MM.1S (cell line): Measurements from ENCODE around the gene RPAP3.

ENCODE experiments used
- DNase-seq: peaks from one replicate; pipeline ENCODE4 v3.0.0-alpha.2; 2015
- H2AFZ ChIP-seq: fragments of 300-600 bp; sonication (generic); 2 replicates; pipeline ENCODE4 v1.6.0; 2016; ENCODE audit warnings: antibody characterized with exemption, low read length
- H3F3A ChIP-seq: fragments of 300-600 bp; sonication (generic); 2 replicates; pipeline ENCODE4 v1.6.1; 2016; ENCODE audit warnings: mild to moderate bottlenecking, antibody characterized with exemption, low read length, moderate library complexity, mixed read lengths; ENCODE audit not compliant: insufficient read depth
- H3K27ac ChIP-seq: fragments of 300-600 bp; sonication (generic); 2 replicates; pipeline ENCODE4 v1.5.1; 2016; ENCODE audit warnings: mild to moderate bottlenecking, low read length
- H3K27me3 ChIP-seq: fragments of 300-600 bp; sonication (generic); replicated peaks from 2 replicates; pipeline ENCODE4 v1.6.0; 2016; ENCODE audit warnings: low read length; ENCODE audit not compliant: insufficient read depth
- H3K36me3 ChIP-seq: fragments of 300-600 bp; sonication (generic); replicated peaks from 2 replicates; pipeline ENCODE4 v1.6.1; 2016; ENCODE audit warnings: mild to moderate bottlenecking, low read length, mixed read lengths; ENCODE audit not compliant: insufficient read depth
- H3K4me1 ChIP-seq: fragments of 300-600 bp; sonication (generic); 2 replicates; pipeline ENCODE4 v1.6.1; 2016; ENCODE audit warnings: low read length, mixed read lengths
- H3K4me2 ChIP-seq: fragments of 300-600 bp; sonication (generic); 2 replicates; pipeline ENCODE4 v1.6.0; 2016; ENCODE audit warnings: low read depth, low read length
- H3K4me3 ChIP-seq: fragments of 300-600 bp; sonication (generic); 2 replicates; pipeline ENCODE4 v1.5.1; 2016; ENCODE audit warnings: low read length, mixed read lengths
- H3K79me2 ChIP-seq: fragments of 300-600 bp; sonication (generic); 2 replicates; pipeline ENCODE4 v1.6.1; 2016; ENCODE audit warnings: mixed run types, low read length, mixed read lengths
- H3K9ac ChIP-seq: fragments of 300-600 bp; sonication (generic); 2 replicates; pipeline ENCODE4 v1.6.1; 2016; ENCODE audit warnings: low read length, mixed read lengths
- H3K9me2 ChIP-seq: fragments of 300-600 bp; sonication (generic); replicated peaks from 2 replicates; pipeline ENCODE4 v1.6.1; 2016; ENCODE audit warnings: mild to moderate bottlenecking, low read length, mixed read lengths; ENCODE audit not compliant: insufficient read depth
- H3K9me3 ChIP-seq: fragments of 300-600 bp; sonication (generic); replicated peaks from 2 replicates; pipeline ENCODE4 v1.6.1; 2016; ENCODE audit warnings: mild to moderate bottlenecking, low read length, mixed read lengths; ENCODE audit not compliant: insufficient read depth
- H4K20me1 ChIP-seq: fragments of 300-600 bp; sonication (generic); 2 replicates; pipeline ENCODE4 v1.6.1; 2016; ENCODE audit warnings: mild to moderate bottlenecking, low read length, moderate library complexity, mixed read lengths; ENCODE audit not compliant: insufficient read depth
- EZH2 ChIP-seq: fragments of 300-600 bp; sonication (generic); optimal IDR thresholded peaks from 2 replicates; pipeline ENCODE3; 2017; ENCODE audit warnings: low read depth, mild to moderate bottlenecking, antibody characterized with exemption, low read length, mixed read lengths
- EZH2phosphoT487 ChIP-seq: fragments of 300-600 bp; sonication (generic); IDR thresholded peaks from 2 replicates; pipeline ENCODE4 v1.6.1; 2018; ENCODE audit warnings: antibody characterized with exemption, low read length
- TF ChIP-seq, protein P1 (sequence below): fragments of 300-600 bp; sonication (generic); IDR thresholded peaks from 2 replicates; pipeline ENCODE4 v1.5.1; 2016; ENCODE audit warnings: antibody characterized with exemption, low read length, mixed read lengths

RPAP3 gene

DNA sequence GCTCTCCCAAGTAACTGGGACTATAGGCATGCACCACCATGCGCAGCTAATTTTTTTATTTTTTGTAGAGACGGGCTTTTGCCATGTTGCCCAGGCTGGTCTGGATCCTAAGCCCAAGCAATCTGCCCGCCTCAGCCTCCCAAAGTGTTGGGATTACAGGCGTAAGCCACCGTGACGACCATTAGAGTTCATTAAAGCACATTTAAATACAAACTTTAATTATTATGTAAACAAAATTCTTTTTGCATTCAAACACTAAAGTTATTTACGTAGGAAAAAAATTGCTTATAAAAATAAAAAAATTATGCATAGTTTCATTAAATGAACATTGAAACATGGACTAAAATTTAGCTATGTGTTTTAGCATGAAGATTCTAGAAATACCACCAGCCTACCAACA, 7.2 kb downstream of the RPAP3 start:
- TF ChIP-seq EZH2: no peak
- Histone ChIP-seq H3K9me2 (no peaks in the 10 kb centered on the region), H3K27me3 (no peaks in the 10 kb centered on the region), H3K9me3 (no peaks in the 10 kb centered on the region), H3K4me3 (no peak overlapping the region), H3K36me3 (0 out of 2 replicates have a peak, but pooled peaks cover 8% of the 10 kb centered on the region), H3K4me2 (no peak overlapping the region), H3F3A (0 out of 2 replicates have a peak, but pooled peaks cover 2% of the 10 kb centered on the region), H3K4me1 (no peaks in the 10 kb centered on the region), H3K79me2 (peaks cover 25% of the 10 kb centered on the region), H4K20me1 (no peaks in the 10 kb centered on the region), H2AFZ (no peak overlapping the region), H3K9ac (no peak overlapping the region), H3K27ac (no peak overlapping the region)
- no peak for DNase-seq

- H3F3A ChIP-seq: 0 out of 2 replicates have a peak, but pooled peaks cover 2% of the 10 kb centered on the region
- H3K9me3 ChIP-seq: no peaks in the 10 kb centered on the region
- H3K9ac ChIP-seq: no peak overlapping the region
- H3K4me2 ChIP-seq: no peak overlapping the region
- H3K36me3 ChIP-seq: 0 out of 2 replicates have a peak, but pooled peaks cover 8% of the 10 kb centered on the region
- DNase-seq: no peak
- TF ChIP-seq EZH2 (no peak), EZH2phosphoT487 (no peak)
- TF ChIP-seq, protein P1, sequence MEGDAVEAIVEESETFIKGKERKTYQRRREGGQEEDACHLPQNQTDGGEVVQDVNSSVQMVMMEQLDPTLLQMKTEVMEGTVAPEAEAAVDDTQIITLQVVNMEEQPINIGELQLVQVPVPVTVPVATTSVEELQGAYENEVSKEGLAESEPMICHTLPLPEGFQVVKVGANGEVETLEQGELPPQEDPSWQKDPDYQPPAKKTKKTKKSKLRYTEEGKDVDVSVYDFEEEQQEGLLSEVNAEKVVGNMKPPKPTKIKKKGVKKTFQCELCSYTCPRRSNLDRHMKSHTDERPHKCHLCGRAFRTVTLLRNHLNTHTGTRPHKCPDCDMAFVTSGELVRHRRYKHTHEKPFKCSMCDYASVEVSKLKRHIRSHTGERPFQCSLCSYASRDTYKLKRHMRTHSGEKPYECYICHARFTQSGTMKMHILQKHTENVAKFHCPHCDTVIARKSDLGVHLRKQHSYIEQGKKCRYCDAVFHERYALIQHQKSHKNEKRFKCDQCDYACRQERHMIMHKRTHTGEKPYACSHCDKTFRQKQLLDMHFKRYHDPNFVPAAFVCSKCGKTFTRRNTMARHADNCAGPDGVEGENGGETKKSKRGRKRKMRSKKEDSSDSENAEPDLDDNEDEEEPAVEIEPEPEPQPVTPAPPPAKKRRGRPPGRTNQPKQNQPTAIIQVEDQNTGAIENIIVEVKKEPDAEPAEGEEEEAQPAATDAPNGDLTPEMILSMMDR: no peak
- peaks cover 19% of the 10 kb centered on the region for H3K79me2 ChIP-seq
- H3K9me2 ChIP-seq: no peaks in the 10 kb centered on the region
- H4K20me1 ChIP-seq: no peaks in the 10 kb centered on the region
- H3K4me1 ChIP-seq: no peaks in the 10 kb centered on the region
- no peaks in the 10 kb centered on the region for H3K27me3 ChIP-seq
- no peak overlapping the region for H3K4me3 ChIP-seq
- no peak overlapping the region for H2AFZ ChIP-seq
- H3K27ac ChIP-seq: no peak overlapping the region
These were observed 7.8 kb downstream of the RPAP3 start for GRCh38 chr12:47698055-47698454.

- no peak overlapping the region for H3K9ac ChIP-seq
- H3K9me2 ChIP-seq: no peaks in the 10 kb centered on the region
- no peaks in the 10 kb centered on the region for H4K20me1 ChIP-seq
- no peak overlapping the region for H3K4me2 ChIP-seq
- H3K4me1 ChIP-seq: no peaks in the 10 kb centered on the region
- no peak for DNase-seq
- no peak overlapping the region for H3K4me3 ChIP-seq
- no peak overlapping the region for H3K27ac ChIP-seq
- no peaks in the 10 kb centered on the region; the same call in 1 of the 2 replicates for H3K36me3 ChIP-seq
- H2AFZ ChIP-seq: no peak overlapping the region
- no peaks in the 10 kb centered on the region for H3F3A ChIP-seq
- H3K9me3 ChIP-seq: no peaks in the 10 kb centered on the region
- H3K79me2 ChIP-seq: no peaks in the 10 kb centered on the region
- TF ChIP-seq EZH2: no peak
- TF ChIP-seq, protein P1: no peak
- H3K27me3 ChIP-seq: no peaks in the 10 kb centered on the region
These were observed 16.6 kb downstream of the RPAP3 start for GRCh38 chr12:47689215-47689614.

GRCh38 chr12:47687636-47688035, 18.2 kb downstream of the RPAP3 start:
- TF ChIP-seq, protein P1: no peak
- TF ChIP-seq EZH2 (no peak), EZH2phosphoT487 (no peak)
- DNase-seq: no peak
- Histone ChIP-seq H3K27ac (no peak overlapping the region), H3K4me1 (no peaks in the 10 kb centered on the region), H3K27me3 (no peaks in the 10 kb centered on the region), H3K4me2 (no peak overlapping the region), H3K36me3 (no peaks in the 10 kb centered on the region; the same call in 1 of the 2 replicates), H3K79me2 (no peaks in the 10 kb centered on the region), H4K20me1 (no peaks in the 10 kb centered on the region), H3K9ac (no peak overlapping the region), H3K9me2 (no peaks in the 10 kb centered on the region), H3F3A (no peaks in the 10 kb centered on the region), H2AFZ (no peak overlapping the region), H3K9me3 (no peaks in the 10 kb centered on the region), H3K4me3 (no peak overlapping the region)
